Caco-2 (cell line): ENCODE measurements around the gene PSMD9. TPM values are rescaled to one million over a fixed set of nuclear protein-coding genes. Genes with fewer than 3 reads are reported as not detected.

Experiments
- BruUV-seq: library from RNA; stranded (reverse); fragments of 400-500 nt; replicated peaks from 2 replicates; lab custom pipeline; 2021; lab: Mats Ljungman, UMichigan
- CTCF ChIA-PET: fragments of 300-600 bp; sonication (Branson Sonifier 250); formaldehyde crosslinking; loops from one replicate; lab custom pipeline; 2022; ENCODE audit warnings: antibody characterized with exemption; lab: Charles Lee
- POLR2A ChIA-PET: fragments of 300-600 bp; sonication (Branson Sonifier 250); formaldehyde crosslinking; loops from one replicate; lab custom pipeline; 2022; ENCODE audit warnings: antibody characterized with exemption; lab: Charles Lee
- DNase-seq, 2 experiments: peaks; one replicate each; pipeline versions ENCODE4 v3.0.0 to v3.0.0-alpha.2; 2020 to 2022
- H3K27me3 ChIP-seq: replicated peaks from 2 replicates; pipeline ENCODE4 v1.6.0; 2011; ENCODE audit warnings: low read length; ENCODE audit not compliant: control insufficient read depth, insufficient read depth
- H3K36me3 ChIP-seq: 2 replicates; pipeline ENCODE4 v1.5.1; 2011; ENCODE audit warnings: low read length; ENCODE audit not compliant: control insufficient read depth, insufficient read depth
- H3K4me1 ChIP-seq: fragments of 250-450 bp; sonication (Bioruptor Pico); 2 replicates; pipeline ENCODE4 v1.5.1; 2020; ENCODE audit warnings: mild to moderate bottlenecking
- H3K4me3 ChIP-seq: 2 replicates; pipeline ENCODE4 v1.5.1; 2011; ENCODE audit warnings: low read depth, mild to moderate bottlenecking, control low read depth, low read length
- H3K9me3 ChIP-seq: fragments of 250-450 bp; sonication (Bioruptor Pico); 2 replicates; pipeline ENCODE4 v1.5.1; 2020; ENCODE audit warnings: mild to moderate bottlenecking, moderate library complexity
- H3K27ac Mint-ChIP-seq: one replicate; pipeline ENCODE4 v1.8.0; 2022; ENCODE audit warnings: mixed read lengths; ENCODE audit not compliant: unreplicated experiment
- H3K27me3 Mint-ChIP-seq: one replicate; pipeline ENCODE4 v1.8.0; 2022; ENCODE audit warnings: mixed read lengths; ENCODE audit not compliant: insufficient read depth, unreplicated experiment
- H3K36me3 Mint-ChIP-seq: one replicate; pipeline ENCODE4 v1.8.0; 2022; ENCODE audit warnings: mild to moderate bottlenecking, mixed read lengths; ENCODE audit not compliant: insufficient read depth, unreplicated experiment
- H3K4me1 Mint-ChIP-seq: one replicate; pipeline ENCODE4 v1.8.0; 2022; ENCODE audit warnings: low read depth, mixed read lengths; ENCODE audit not compliant: unreplicated experiment
- H3K4me3 Mint-ChIP-seq: one replicate; pipeline ENCODE4 v1.8.0; 2022; ENCODE audit warnings: mild to moderate bottlenecking, moderate library complexity, mixed read lengths; ENCODE audit not compliant: unreplicated experiment
- H3K9me3 Mint-ChIP-seq: one replicate; pipeline ENCODE4 v1.8.0; 2022; ENCODE audit warnings: mixed read lengths; ENCODE audit not compliant: unreplicated experiment
- intact Hi-C: fragments of 100-400 bp; cut with micrococcal nuclease; formaldehyde crosslinking; loops from one replicate; pipeline ENCODE4 v1.10.0; 2022; ENCODE audit not compliant: unreplicated experiment
- total RNA-seq: library from RNA; stranded (reverse); gene quantifications from 2 replicates; pipeline ENCODE4 v1.2.3, GENCODE V29; 2022
- TF ChIP-seq, protein P1 (sequence below), 2 experiments: fragments of 200-600 bp in 1 of 2; IDR thresholded peaks; 1 replicate in 1 of 2; 2 replicates in 1 of 2; pipeline versions ENCODE4 v1.5.1 to v1.8.0; 2011 to 2022; ENCODE audit warnings: antibody characterized with exemption in 1 of 2, control low read depth in 1 of 2, inconsistent platforms in 1 of 2, low read depth in 1 of 2, low read length in 1 of 2, mild to moderate bottlenecking in 1 of 2, moderate library complexity in 1 of 2; ENCODE audit not compliant: insufficient read depth in 1 of 2, severe bottlenecking in 1 of 2, unreplicated experiment in 1 of 2

The PSMD9 gene
- total RNA-seq, 1 experiment from 2014 or later, result 53.0 TPM

- no TSS peak for BruUV-seq
- H3K36me3 ChIP-seq, result no peaks in the 10 kb centered on the region
- no peaks in the 10 kb centered on the region for H3K4me1 ChIP-seq
- intact Hi-C loops, result no loop called here
- Mint-ChIP-seq H3K4me1 (peaks cover 16% of the 10 kb centered on the region), H3K4me3 (no peak overlapping the region), H3K27ac (no peak overlapping the region), H3K27me3 (no peaks in the 10 kb centered on the region), H3K9me3 (no peaks in the 10 kb centered on the region), H3K36me3 (no peaks in the 10 kb centered on the region)
- no peak for DNase-seq
- ChIA-PET CTCF (no interaction called here), POLR2A (no interaction called here)
- H3K27me3 ChIP-seq, result no peaks in the 10 kb centered on the region
- H3K4me3 ChIP-seq, result no peak overlapping the region
- TF ChIP-seq, protein P1, sequence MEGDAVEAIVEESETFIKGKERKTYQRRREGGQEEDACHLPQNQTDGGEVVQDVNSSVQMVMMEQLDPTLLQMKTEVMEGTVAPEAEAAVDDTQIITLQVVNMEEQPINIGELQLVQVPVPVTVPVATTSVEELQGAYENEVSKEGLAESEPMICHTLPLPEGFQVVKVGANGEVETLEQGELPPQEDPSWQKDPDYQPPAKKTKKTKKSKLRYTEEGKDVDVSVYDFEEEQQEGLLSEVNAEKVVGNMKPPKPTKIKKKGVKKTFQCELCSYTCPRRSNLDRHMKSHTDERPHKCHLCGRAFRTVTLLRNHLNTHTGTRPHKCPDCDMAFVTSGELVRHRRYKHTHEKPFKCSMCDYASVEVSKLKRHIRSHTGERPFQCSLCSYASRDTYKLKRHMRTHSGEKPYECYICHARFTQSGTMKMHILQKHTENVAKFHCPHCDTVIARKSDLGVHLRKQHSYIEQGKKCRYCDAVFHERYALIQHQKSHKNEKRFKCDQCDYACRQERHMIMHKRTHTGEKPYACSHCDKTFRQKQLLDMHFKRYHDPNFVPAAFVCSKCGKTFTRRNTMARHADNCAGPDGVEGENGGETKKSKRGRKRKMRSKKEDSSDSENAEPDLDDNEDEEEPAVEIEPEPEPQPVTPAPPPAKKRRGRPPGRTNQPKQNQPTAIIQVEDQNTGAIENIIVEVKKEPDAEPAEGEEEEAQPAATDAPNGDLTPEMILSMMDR (IDR thresholded peaks at IDR 0.05; ENCODE audit: insufficient read depth in 1 of 2, low read depth in 1 of 2, low read length in 1 of 2, severe bottlenecking in 1 of 2, unreplicated experiment in 1 of 2), result no peak
- no peaks in the 10 kb centered on the region for H3K9me3 ChIP-seq
These were observed 42.3 kb downstream of the PSMD9 start for GRCh38 chr12:121930862-121931261.

DNA sequence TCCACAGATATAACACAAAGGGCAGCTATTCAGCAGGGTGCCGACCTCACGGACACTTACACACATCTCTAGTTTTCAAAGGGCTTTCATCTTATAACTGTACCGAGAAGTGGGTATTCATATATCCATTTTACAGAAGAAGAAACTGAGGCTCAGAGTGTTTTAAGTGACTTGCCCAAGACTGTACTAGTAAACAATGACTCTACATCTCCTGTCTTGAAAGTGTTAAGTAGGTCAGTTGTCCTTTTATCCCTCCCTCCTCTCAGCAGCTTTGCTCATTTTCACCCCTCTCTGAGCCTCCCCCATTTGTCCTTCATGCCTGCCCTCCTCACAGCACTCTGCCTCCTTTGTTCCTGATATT lies 43.6 kb downstream of the PSMD9 start:
- Mint-ChIP-seq H3K36me3 (no peaks in the 10 kb centered on the region), H3K27me3 (no peaks in the 10 kb centered on the region), H3K27ac (no peak overlapping the region), H3K9me3 (no peaks in the 10 kb centered on the region), H3K4me1 (peaks cover 13% of the 10 kb centered on the region), H3K4me3 (no peak overlapping the region)
- Histone ChIP-seq H3K9me3 (no peaks in the 10 kb centered on the region), H3K27me3 (no peaks in the 10 kb centered on the region), H3K4me1 (no peaks in the 10 kb centered on the region), H3K36me3 (no peaks in the 10 kb centered on the region), H3K4me3 (no peak overlapping the region)
- POLR2A ChIA-PET, result no interaction called here
- no TSS peak for BruUV-seq
- CTCF ChIA-PET, result no interaction called here
- intact Hi-C loops, result no loop called here
- TF ChIP-seq, protein P1 (IDR thresholded peaks at IDR 0.05; ENCODE audit: insufficient read depth in 1 of 2, low read depth in 1 of 2, low read length in 1 of 2, severe bottlenecking in 1 of 2, unreplicated experiment in 1 of 2), result no peak
- no peak for DNase-seq

- Mint-ChIP-seq H3K27ac (no peak overlapping the region), H3K36me3 (no peaks in the 10 kb centered on the region), H3K27me3 (no peaks in the 10 kb centered on the region), H3K9me3 (no peaks in the 10 kb centered on the region), H3K4me1 (peaks cover 6% of the 10 kb centered on the region), H3K4me3 (no peak overlapping the region)
- CTCF ChIA-PET, result no interaction called here
- TF ChIP-seq, protein P1 (IDR thresholded peaks at IDR 0.05; ENCODE audit: insufficient read depth in 1 of 2, low read depth in 1 of 2, low read length in 1 of 2, severe bottlenecking in 1 of 2, unreplicated experiment in 1 of 2), result no peak
- Histone ChIP-seq H3K4me3 (no peak overlapping the region), H3K27me3 (no peaks in the 10 kb centered on the region), H3K36me3 (no peaks in the 10 kb centered on the region), H3K9me3 (no peaks in the 10 kb centered on the region), H3K4me1 (no peaks in the 10 kb centered on the region)
- intact Hi-C loops, result no loop called here
- POLR2A ChIA-PET, result no interaction called here
- no TSS peak for BruUV-seq
- DNase-seq, result no peak
These were observed 44.4 kb downstream of the PSMD9 start for GRCh38 chr12:121932914-121933521.
